HL-60 (cell line): Measurements from ENCODE around the gene TIMM8A.

Source experiments
- CTCF ChIP-seq: IDR thresholded peaks from one replicate; pipeline ENCODE4 v1.5.1; 2011; ENCODE audit warnings: low read length, control low read depth, inconsistent platforms; ENCODE audit not compliant: insufficient read depth
- GABPA ChIP-seq: IDR thresholded peaks from 2 replicates; pipeline ENCODE4 v1.6.1; 2012; ENCODE audit warnings: low read depth
- POLR2AphosphoS5 ChIP-seq: IDR thresholded peaks from 2 replicates; pipeline ENCODE4 v1.6.1; 2012; ENCODE audit warnings: low read depth
- REST ChIP-seq: IDR thresholded peaks from 2 replicates; pipeline ENCODE4 v1.6.1; 2012; ENCODE audit warnings: low read depth; ENCODE audit not compliant: insufficient replicate concordance
- SPI1 ChIP-seq: IDR thresholded peaks from 2 replicates; pipeline ENCODE4 v1.6.1; 2012; ENCODE audit warnings: low read depth, mild to moderate bottlenecking, borderline replicate concordance

DNA sequence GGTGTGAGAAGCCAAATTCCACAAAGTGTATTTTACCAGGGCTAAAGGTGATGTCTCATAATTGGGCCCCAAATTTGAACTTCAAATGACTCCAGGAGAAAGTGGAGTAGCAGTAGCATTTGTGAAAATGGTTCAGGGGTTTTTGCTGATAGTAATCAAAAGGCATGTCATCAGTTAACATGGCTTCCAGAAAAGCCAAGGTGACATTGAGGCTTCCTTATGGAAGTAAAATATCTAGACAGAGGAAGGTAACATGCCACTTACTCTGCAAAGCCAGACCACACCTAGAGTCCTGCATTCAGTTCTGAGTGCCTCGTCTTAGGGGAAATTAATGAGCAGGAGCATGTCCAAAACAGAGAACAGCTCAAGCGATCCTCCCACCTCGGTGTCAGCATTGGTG, 40.1 kb upstream of the TIMM8A start:
- TF ChIP-seq REST (no peak), GABPA (no peak), CTCF (no peak), POLR2AphosphoS5 (no peak), SPI1 (no peak)
